Activated CD4-positive, alpha-beta memory T cell treated with anti-CD3 and anti-CD28 coated beads for 36 hours (primary cell): ENCODE results near the gene AMBRA1. TPM values are rescaled to one million over a fixed set of nuclear protein-coding genes. Genes with fewer than 3 reads are reported as not detected.

Source experiments
- CTCF ChIA-PET: fragments of 350-600 bp; sonication (Branson Sonifier 250); formaldehyde crosslinking; loops from one replicate; lab custom pipeline; 2021; ENCODE audit warnings: antibody characterized with exemption, inconsistent platforms; lab: Charles Lee
- POLR2A ChIA-PET: fragments of 350-600 bp; sonication (Branson Sonifier 250); formaldehyde crosslinking; loops from one replicate; lab custom pipeline; 2021; ENCODE audit warnings: antibody characterized with exemption; lab: Charles Lee
- DNase-seq: peaks from one replicate; pipeline ENCODE4 v3.0.0-alpha.2; 2020
- H3K27ac Mint-ChIP-seq: one replicate; pipeline ENCODE4 v1.8.0; 2021; ENCODE audit warnings: mixed read lengths
- H3K27me3 Mint-ChIP-seq: one replicate; pipeline ENCODE4 v1.8.0; 2021; ENCODE audit warnings: mixed read lengths
- H3K36me3 Mint-ChIP-seq: one replicate; pipeline ENCODE4 v1.8.0; 2021; ENCODE audit warnings: mixed read lengths
- H3K4me1 Mint-ChIP-seq: one replicate; pipeline ENCODE4 v1.8.0; 2021; ENCODE audit warnings: low read depth, mixed read lengths
- H3K4me3 Mint-ChIP-seq: one replicate; pipeline ENCODE4 v1.8.0; 2021; ENCODE audit warnings: mild to moderate bottlenecking, mixed read lengths
- H3K9me3 Mint-ChIP-seq: one replicate; pipeline ENCODE4 v1.8.0; 2021; ENCODE audit warnings: mixed read lengths
- intact Hi-C: fragments of 100-400 bp; cut with micrococcal nuclease; formaldehyde crosslinking; loops from one replicate; pipeline ENCODE4 v1.15.1; 2023
- total RNA-seq, 2 experiments: library from RNA; stranded (reverse); gene quantifications; one replicate each; pipeline ENCODE4 v1.2.3, GENCODE V29; 2021

The AMBRA1 gene
- total RNA-seq, 2 experiments from 2014 or later, result 22.5 to 24.1 TPM

DNA sequence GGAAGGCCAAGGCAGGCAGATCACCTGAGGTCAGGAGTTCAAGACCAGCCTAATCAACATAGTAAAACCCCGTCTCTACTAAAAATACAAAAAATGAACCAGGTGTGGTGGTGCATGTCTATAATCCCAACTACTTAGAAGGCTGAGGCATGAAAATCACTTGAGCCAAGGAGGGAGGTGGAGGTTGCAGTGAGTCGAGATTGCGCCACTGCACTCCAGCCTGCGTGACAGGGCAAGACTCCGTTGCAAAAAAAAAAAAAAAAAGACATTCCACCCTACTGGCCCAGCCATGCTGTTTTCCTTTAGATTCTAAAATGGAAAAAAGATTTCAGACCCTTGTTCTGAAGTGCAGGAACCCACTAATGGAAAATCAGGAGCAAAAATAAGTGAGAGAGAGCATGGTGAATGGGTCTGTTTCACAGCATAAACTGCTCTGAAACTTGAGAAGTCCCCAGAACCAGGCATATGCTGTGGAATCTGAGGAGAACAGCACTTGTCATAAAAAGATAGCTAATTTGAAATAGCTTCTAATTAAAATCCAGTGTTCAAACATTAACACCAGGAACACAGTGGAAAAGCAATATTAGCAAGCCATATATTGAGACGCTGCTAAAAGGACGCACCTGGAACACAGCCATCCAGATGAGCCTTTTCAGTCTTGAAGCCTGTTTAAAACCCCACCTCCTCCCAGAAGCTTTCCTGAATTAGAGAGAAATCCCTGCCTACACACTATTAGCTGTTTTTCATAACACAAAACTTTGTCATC lies 136.0 kb downstream of the AMBRA1 start:
- peaks cover 15% of the 10 kb centered on the region for H3K4me1 Mint-ChIP-seq
- intact Hi-C loops, result no loop called here
- H3K27ac Mint-ChIP-seq, result no peak overlapping the region
- CTCF ChIA-PET, result interaction anchor here (1.0 kb wide), 1 partner anchor 71 kb away, joined by 5 read pairs; no protein-coding TSS in a partner anchor
- H3K27me3 Mint-ChIP-seq, result no peaks in the 10 kb centered on the region
- no peaks in the 10 kb centered on the region for H3K9me3 Mint-ChIP-seq
- POLR2A ChIA-PET, result no interaction called here
- no peak overlapping the region for H3K4me3 Mint-ChIP-seq
- no peaks in the 10 kb centered on the region for H3K36me3 Mint-ChIP-seq
- DNase-seq, result no peak

- DNase-seq, result no peak
- H3K27me3 Mint-ChIP-seq, result no peaks in the 10 kb centered on the region
- POLR2A ChIA-PET, result no interaction called here
- H3K4me3 Mint-ChIP-seq, result no peak overlapping the region
- CTCF ChIA-PET, result no interaction called here
- intact Hi-C loops, result no loop called here
- no peaks in the 10 kb centered on the region for H3K36me3 Mint-ChIP-seq
- no peak overlapping the region for H3K27ac Mint-ChIP-seq
- peaks cover 15% of the 10 kb centered on the region for H3K4me1 Mint-ChIP-seq
- H3K9me3 Mint-ChIP-seq, result no peaks in the 10 kb centered on the region
These were observed 136.8 kb downstream of the AMBRA1 start for GRCh38 chr11:46457021-46457420.

GRCh38 chr11:46456269-46457001 lies 137.4 kb downstream of the AMBRA1 start:
- Mint-ChIP-seq H3K36me3 (no peaks in the 10 kb centered on the region), H3K4me3 (no peak overlapping the region), H3K9me3 (no peaks in the 10 kb centered on the region), H3K27ac (no peak overlapping the region), H3K4me1 (peaks cover 17% of the 10 kb centered on the region), H3K27me3 (no peaks in the 10 kb centered on the region)
- POLR2A ChIA-PET, result no interaction called here
- intact Hi-C loops, result no loop called here
- CTCF ChIA-PET, result interaction anchor here (1.8 kb wide), 1 partner anchor 33 kb away, joined by 6 read pairs; no protein-coding TSS in a partner anchor
- no peak for DNase-seq

DNA sequence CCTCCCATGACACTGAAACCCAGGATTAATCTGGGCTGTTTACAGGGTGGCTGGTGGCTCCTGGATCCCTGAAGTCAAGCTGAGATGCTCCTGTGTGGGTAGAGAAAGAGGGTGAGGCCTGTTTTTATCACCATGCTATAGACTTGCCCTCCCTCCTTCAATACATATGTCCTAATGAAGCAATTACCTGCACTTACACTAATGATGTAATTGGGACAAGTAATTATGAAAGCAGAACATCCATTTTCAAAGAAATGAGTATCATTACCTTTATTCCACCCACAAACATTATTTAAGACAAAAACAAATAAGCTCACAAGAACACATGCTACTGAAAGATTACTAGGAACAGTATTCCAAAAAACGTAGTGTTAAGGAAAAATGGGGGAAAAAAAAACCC lies 138.0 kb downstream of the AMBRA1 start:
- Mint-ChIP-seq H3K36me3 (no peaks in the 10 kb centered on the region), H3K27ac (no peak overlapping the region), H3K4me1 (peaks cover 19% of the 10 kb centered on the region), H3K9me3 (no peaks in the 10 kb centered on the region), H3K4me3 (no peak overlapping the region), H3K27me3 (no peaks in the 10 kb centered on the region)
- ChIA-PET POLR2A (no interaction called here), CTCF (interaction anchor here (1.8 kb wide), 1 partner anchor 34 kb away, joined by 6 read pairs; no protein-coding TSS in a partner anchor)
- no peak for DNase-seq
- intact Hi-C loops, result no loop called here

- H3K27ac Mint-ChIP-seq, result no peak overlapping the region
- H3K27me3 Mint-ChIP-seq, result no peaks in the 10 kb centered on the region
- H3K4me1 Mint-ChIP-seq, result peaks cover 23% of the 10 kb centered on the region
- CTCF ChIA-PET, result no interaction called here
- intact Hi-C loops, result no loop called here
- no peaks in the 10 kb centered on the region for H3K9me3 Mint-ChIP-seq
- DNase-seq, result no peak
- H3K36me3 Mint-ChIP-seq, result peaks cover 2% of the 10 kb centered on the region
- POLR2A ChIA-PET, result no interaction called here
- no peak overlapping the region for H3K4me3 Mint-ChIP-seq
These were observed 140.8 kb downstream of the AMBRA1 start for GRCh38 chr11:46452918-46453517.

DNA sequence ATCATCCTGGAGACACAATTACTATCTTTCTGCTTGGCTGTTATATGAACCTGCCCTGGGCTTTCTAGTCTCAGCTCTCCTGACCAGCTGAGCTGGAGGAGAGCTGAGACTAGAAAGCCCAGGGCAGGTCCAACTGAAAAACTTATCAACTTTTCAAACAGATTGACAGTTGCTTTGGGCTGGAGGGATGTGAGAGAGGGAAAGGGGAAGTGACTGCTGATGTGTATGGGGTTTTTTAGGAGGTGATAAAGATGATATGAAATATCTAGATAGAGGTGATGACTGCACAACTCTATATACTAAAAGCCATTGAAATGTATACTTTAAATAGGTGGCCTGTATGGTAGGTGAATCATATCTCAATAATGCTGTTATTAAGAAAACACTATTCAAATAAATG lies 142.1 kb downstream of the AMBRA1 start:
- no peak overlapping the region for H3K27ac Mint-ChIP-seq
- no peak overlapping the region for H3K4me3 Mint-ChIP-seq
- H3K9me3 Mint-ChIP-seq, result no peaks in the 10 kb centered on the region
- peaks cover 2% of the 10 kb centered on the region for H3K36me3 Mint-ChIP-seq
- POLR2A ChIA-PET, result no interaction called here
- CTCF ChIA-PET, result interaction anchor here (0.7 to 1.1 kb wide), 2 partner anchors 78 to 82 kb away, joined by 3 read pairs; no protein-coding TSS in a partner anchor
- no peak for DNase-seq
- intact Hi-C loops, result no loop called here
- peaks cover 16% of the 10 kb centered on the region for H3K4me1 Mint-ChIP-seq
- H3K27me3 Mint-ChIP-seq, result no peaks in the 10 kb centered on the region

GRCh38 chr11:46450846-46451477 lies 142.9 kb downstream of the AMBRA1 start:
- intact Hi-C loops, result no loop called here
- no peak overlapping the region for H3K27ac Mint-ChIP-seq
- ChIA-PET CTCF (interaction anchor here (1.1 to 1.5 kb wide), 2 partner anchors 39 to 81 kb away, joined by 3 to 5 read pairs; no protein-coding TSS in a partner anchor), POLR2A (no interaction called here)
- no peak for DNase-seq
- H3K9me3 Mint-ChIP-seq, result no peaks in the 10 kb centered on the region
- H3K36me3 Mint-ChIP-seq, result peaks cover 2% of the 10 kb centered on the region
- H3K4me3 Mint-ChIP-seq, result no peak overlapping the region
- H3K27me3 Mint-ChIP-seq, result no peaks in the 10 kb centered on the region
- H3K4me1 Mint-ChIP-seq, result peaks cover 10% of the 10 kb centered on the region

DNA sequence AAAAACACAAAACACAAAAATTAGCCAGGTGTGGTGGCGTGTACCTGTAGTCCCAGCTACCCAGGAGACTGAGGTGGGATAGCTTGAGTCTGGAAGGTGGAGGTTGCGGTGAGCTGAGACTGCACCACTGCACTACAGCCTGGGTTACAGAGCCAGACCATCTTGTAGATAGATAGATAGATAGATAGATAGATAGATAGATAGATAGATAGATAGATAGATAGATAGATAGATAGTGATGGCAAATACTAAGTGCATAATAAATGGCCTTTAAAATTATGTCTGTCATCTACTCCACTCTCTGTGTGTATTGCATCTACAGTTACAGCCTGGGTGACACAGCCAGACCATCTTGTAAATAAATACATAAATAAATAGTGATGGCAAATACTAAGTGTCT lies 146.3 kb downstream of the AMBRA1 start:
- no peak for DNase-seq
- POLR2A ChIA-PET, result no interaction called here
- Mint-ChIP-seq H3K36me3 (peaks cover 10% of the 10 kb centered on the region), H3K27ac (no peak overlapping the region), H3K4me1 (peaks cover 7% of the 10 kb centered on the region), H3K9me3 (no peaks in the 10 kb centered on the region), H3K4me3 (no peak overlapping the region), H3K27me3 (no peaks in the 10 kb centered on the region)
- intact Hi-C loops, result no loop called here
- CTCF ChIA-PET, result no interaction called here

DNA sequence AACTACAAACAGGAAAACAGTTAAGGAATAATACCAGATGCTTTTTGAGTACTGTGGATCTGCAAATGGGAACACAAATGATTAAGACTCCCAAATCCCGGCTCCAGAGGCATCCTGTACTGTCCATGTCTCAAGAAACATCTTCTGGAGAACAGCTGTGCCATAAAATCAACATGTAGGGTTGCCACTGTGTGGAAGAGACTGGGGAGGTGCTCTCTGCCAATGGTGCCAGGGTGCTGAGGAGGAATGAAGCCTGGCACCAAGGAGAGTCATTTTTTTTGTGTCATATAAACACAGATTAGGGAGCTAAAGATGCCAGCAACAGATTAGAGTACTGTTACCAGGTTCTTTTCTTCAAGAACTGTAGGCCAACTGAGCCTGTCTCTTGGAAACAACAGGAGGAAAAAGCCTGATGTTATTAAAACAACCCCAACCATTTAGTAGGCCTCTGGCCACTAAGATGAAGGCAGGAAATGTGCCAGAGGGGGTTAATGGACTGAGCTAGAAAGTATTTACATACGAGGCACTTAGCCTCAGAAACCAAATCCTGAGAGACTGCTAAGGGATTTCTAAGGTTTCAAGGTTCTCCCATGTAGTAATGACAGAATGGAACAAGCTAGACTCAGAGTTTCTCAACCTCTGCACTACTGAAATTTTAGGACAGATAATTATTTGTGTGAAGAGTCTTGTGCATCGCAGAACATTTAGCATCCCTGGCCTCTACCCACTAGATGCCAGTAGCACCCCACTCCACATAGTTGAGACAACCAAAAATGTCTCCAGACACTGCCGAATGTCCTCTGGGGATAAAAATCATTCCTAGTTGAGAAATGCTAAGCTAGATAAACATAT lies 147.7 kb downstream of the AMBRA1 start:
- DNase-seq, result no peak
- H3K4me1 Mint-ChIP-seq, result peaks cover 4% of the 10 kb centered on the region
- H3K9me3 Mint-ChIP-seq, result no peaks in the 10 kb centered on the region
- ChIA-PET POLR2A (no interaction called here), CTCF (interaction anchor here (0.6 to 1.0 kb wide), 2 partner anchors 90 to 267 kb away, joined by 3 to 5 read pairs; no protein-coding TSS in a partner anchor)
- intact Hi-C loops, result no loop called here
- no peak overlapping the region for H3K4me3 Mint-ChIP-seq
- H3K27me3 Mint-ChIP-seq, result no peaks in the 10 kb centered on the region
- H3K27ac Mint-ChIP-seq, result no peak overlapping the region
- H3K36me3 Mint-ChIP-seq, result peaks cover 19% of the 10 kb centered on the region

- no peak for DNase-seq
- intact Hi-C loops, result no loop called here
- Mint-ChIP-seq H3K4me1 (peaks cover 4% of the 10 kb centered on the region), H3K4me3 (no peak overlapping the region), H3K27ac (no peak overlapping the region), H3K27me3 (no peaks in the 10 kb centered on the region), H3K36me3 (peaks cover 22% of the 10 kb centered on the region), H3K9me3 (no peaks in the 10 kb centered on the region)
- ChIA-PET CTCF (no interaction called here), POLR2A (no interaction called here)
These were observed 148.5 kb downstream of the AMBRA1 start for GRCh38 chr11:46445192-46445919.

DNA sequence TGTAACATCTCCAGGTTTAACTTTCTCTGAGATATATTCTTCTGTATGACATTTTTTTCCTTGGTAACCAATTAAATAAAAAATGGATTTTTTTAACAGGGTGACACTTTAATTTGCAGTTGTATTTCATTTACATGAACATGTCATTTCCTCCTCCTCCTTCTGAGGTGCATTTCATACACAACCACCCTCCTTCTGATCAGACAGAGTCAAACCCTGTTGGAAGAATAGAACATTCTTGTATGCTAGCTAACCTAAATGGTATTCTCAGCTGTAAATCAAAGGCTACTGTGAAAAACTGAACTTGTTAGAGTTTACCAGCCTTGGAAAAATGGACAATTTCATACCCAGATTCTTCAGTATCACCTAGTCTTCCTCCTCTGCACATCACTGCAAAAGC lies 149.5 kb downstream of the AMBRA1 start:
- H3K36me3 Mint-ChIP-seq, result peaks cover 20% of the 10 kb centered on the region
- H3K4me1 Mint-ChIP-seq, result peaks cover 4% of the 10 kb centered on the region
- no peak overlapping the region for H3K27ac Mint-ChIP-seq
- H3K9me3 Mint-ChIP-seq, result no peaks in the 10 kb centered on the region
- ChIA-PET POLR2A (no interaction called here), CTCF (no interaction called here)
- H3K27me3 Mint-ChIP-seq, result no peaks in the 10 kb centered on the region
- DNase-seq, result no peak
- no peak overlapping the region for H3K4me3 Mint-ChIP-seq
- intact Hi-C loops, result no loop called here
